HepG2 (cell line): ENCODE results near the gene TBL2. TPM values are rescaled to one million over a fixed set of nuclear protein-coding genes. Genes with fewer than 3 reads are reported as not detected.

Source experiments
- BRD4 ChIP-seq: sonication (generic); formaldehyde crosslinking; IDR thresholded peaks from 2 replicates; pipeline ENCODE4 v1.4.0; 2020; ENCODE audit warnings: missing genetic modification reagents
- GATAD2A ChIP-seq: IDR thresholded peaks from 2 replicates; pipeline ENCODE4 v1.6.1; 2016
- HES4 ChIP-seq: sonication (generic); formaldehyde crosslinking; IDR thresholded peaks from 2 replicates; pipeline ENCODE4 v1.9.0; 2021; ENCODE audit warnings: mild to moderate bottlenecking, missing genetic modification reagents, borderline replicate concordance
- IRX3 ChIP-seq: sonication (generic); formaldehyde crosslinking; IDR thresholded peaks from 2 replicates; pipeline ENCODE4 v1.8.1; 2023; ENCODE audit warnings: mild to moderate bottlenecking, low read depth, missing genetic modification reagents, borderline replicate concordance
- JUND ChIP-seq: sonication (generic); formaldehyde crosslinking; IDR thresholded peaks from 2 replicates; pipeline ENCODE4 v1.8.0; 2022; ENCODE audit warnings: mild to moderate bottlenecking, missing genetic modification reagents
- KAT7 ChIP-seq: IDR thresholded peaks from 2 replicates; pipeline ENCODE4 v1.6.1; 2018; ENCODE audit warnings: borderline replicate concordance, missing compliant biosample characterization
- KMT2A ChIP-seq: sonication (generic); formaldehyde crosslinking; IDR thresholded peaks from 2 replicates; pipeline ENCODE4 v1.4.0; 2020; ENCODE audit warnings: missing genetic modification reagents
- MAFF ChIP-seq: IDR thresholded peaks from 2 replicates; pipeline ENCODE4 v1.6.1; 2011; ENCODE audit warnings: low read depth, low read length, improper control_type of control experiment
- NFE2L2 ChIP-seq: fragments of 150-350 bp; IDR thresholded peaks from 2 replicates; pipeline ENCODE4 v1.6.1; 2014; ENCODE audit warnings: low read length
- NR2F6 ChIP-seq, 2 experiments: IDR thresholded peaks; 2 replicates each; pipeline ENCODE4 v1.6.1; 2016; ENCODE audit warnings: antibody characterized with exemption in 1 of 2, mild to moderate bottlenecking in 1 of 2
- NR3C1 ChIP-seq: sonication (generic); formaldehyde crosslinking; IDR thresholded peaks from 2 replicates; pipeline ENCODE4 v1.4.0; 2020; ENCODE audit warnings: missing genetic modification reagents
- PCBP2 ChIP-seq: fragments of 200-400 bp; formaldehyde crosslinking; optimal IDR thresholded peaks from 2 replicates; pipeline ENCODE3; 2018; ENCODE audit warnings: low read length, low read depth; ENCODE audit not compliant: poor library complexity, severe bottlenecking
- POLR2AphosphoS5 ChIP-seq: IDR thresholded peaks from 2 replicates; pipeline ENCODE4 v1.6.1; 2012; ENCODE audit warnings: low read depth, low read length
- PRMT3 ChIP-seq: sonication (generic); formaldehyde crosslinking; IDR thresholded peaks from 2 replicates; pipeline ENCODE4 v1.8.1; 2022; ENCODE audit warnings: low read depth, mild to moderate bottlenecking, moderate library complexity, missing genetic modification reagents, borderline replicate concordance
- SALL2 ChIP-seq: sonication (generic); formaldehyde crosslinking; IDR thresholded peaks from 2 replicates; pipeline ENCODE4 v1.8.1; 2023; ENCODE audit warnings: mild to moderate bottlenecking, missing genetic modification reagents, inconsistent platforms
- SETDB1 ChIP-seq: sonication (generic); formaldehyde crosslinking; IDR thresholded peaks from 2 replicates; pipeline ENCODE4 v1.5.1; 2020; ENCODE audit warnings: missing genetic modification reagents, mild to moderate bottlenecking, borderline replicate concordance
- SRF ChIP-seq: IDR thresholded peaks from 2 replicates; pipeline ENCODE4 v1.6.1; 2011; ENCODE audit warnings: mild to moderate bottlenecking, low read depth, low read length, moderate library complexity
- TGIF2 ChIP-seq: IDR thresholded peaks from 2 replicates; pipeline ENCODE4 v1.6.1; 2016; ENCODE audit warnings: control low read depth, missing compliant biosample characterization
- TOE1 ChIP-seq: sonication (generic); formaldehyde crosslinking; IDR thresholded peaks from 2 replicates; pipeline ENCODE4 v1.4.0; 2020; ENCODE audit warnings: mild to moderate bottlenecking, missing genetic modification reagents
- XRCC5 ChIP-seq: fragments of 200-400 bp; formaldehyde crosslinking; optimal IDR thresholded peaks from 2 replicates; pipeline ENCODE3; 2017; ENCODE audit warnings: mild to moderate bottlenecking, low read length
- ZFY ChIP-seq: sonication (generic); formaldehyde crosslinking; IDR thresholded peaks from 2 replicates; pipeline ENCODE4 v1.4.0; 2020; ENCODE audit warnings: missing genetic modification reagents
- ZKSCAN5 ChIP-seq: sonication (generic); formaldehyde crosslinking; IDR thresholded peaks from 2 replicates; pipeline ENCODE4 v1.5.1; 2020; ENCODE audit warnings: mild to moderate bottlenecking, missing genetic modification reagents
- ZNF337 ChIP-seq: sonication (generic); formaldehyde crosslinking; IDR thresholded peaks from 2 replicates; pipeline ENCODE4 v1.5.1; 2020; ENCODE audit warnings: missing genetic modification reagents, low read depth, mild to moderate bottlenecking, borderline replicate concordance
- ZNF543 ChIP-seq: sonication (generic); formaldehyde crosslinking; IDR thresholded peaks from 2 replicates; pipeline ENCODE4 v1.4.0; 2020; ENCODE audit warnings: mild to moderate bottlenecking, missing genetic modification reagents
- ZNF605 ChIP-seq: sonication (generic); formaldehyde crosslinking; IDR thresholded peaks from 2 replicates; pipeline ENCODE4 v1.8.0; 2022; ENCODE audit warnings: mild to moderate bottlenecking, missing genetic modification reagents
- ZNF670 ChIP-seq: sonication (generic); formaldehyde crosslinking; IDR thresholded peaks from 2 replicates; pipeline ENCODE4 v1.8.0; 2022; ENCODE audit warnings: mild to moderate bottlenecking, missing genetic modification reagents, borderline replicate concordance
- ZNF788 ChIP-seq: sonication (generic); formaldehyde crosslinking; IDR thresholded peaks from 2 replicates; pipeline ENCODE4 v1.5.0; 2020; ENCODE audit warnings: mild to moderate bottlenecking, missing genetic modification reagents, borderline replicate concordance
- ZSCAN29 ChIP-seq: sonication (generic); formaldehyde crosslinking; conservative IDR thresholded peaks from 2 replicates; pipeline ENCODE4 v1.4.0; 2020; ENCODE audit warnings: mild to moderate bottlenecking, missing genetic modification reagents
- polyA plus RNA-seq, 8 experiments: library from polyadenylated mRNA; depleted of rRNA in 3 of 8; stranded (reverse) in 7 of 8; unstranded in 1 of 8; fragments of >200 nt; fragmentation: Illumina TruSeq in 4 of 8; extraction: Trizol in 4 of 8; gene quantifications; 2 replicates each; pipeline versions ENCODE4 v1.2.1 to v1.2.3, GENCODE V29; 2011 to 2016; ENCODE audit warnings: low read depth in 4 of 8, missing spikeins in 1 of 8, mixed read lengths in 1 of 8; ENCODE audit not compliant: insufficient read depth in 1 of 8
- total RNA-seq, 5 experiments: library from RNA; depleted of rRNA; stranded (reverse); fragments of >200 nt; fragmentation: Illumina TruSeq; extraction: Trizol; gene quantifications; 2 replicates each; pipeline ENCODE4 v1.2.3, GENCODE V29; 2016; ENCODE audit warnings: low read depth in 1 of 5
- TF ChIP-seq, protein P1 (sequence below): sonication (generic); formaldehyde crosslinking; IDR thresholded peaks from 2 replicates; pipeline ENCODE4 v1.5.0; 2020; ENCODE audit warnings: missing genetic modification reagents
- TF ChIP-seq, protein P2 (sequence below): sonication (generic); formaldehyde crosslinking; IDR thresholded peaks from 2 replicates; pipeline ENCODE4 v1.9.0; 2021; ENCODE audit warnings: missing genetic modification reagents, mild to moderate bottlenecking, borderline replicate concordance
- TF ChIP-seq, protein P3 (sequence below): sonication (generic); formaldehyde crosslinking; IDR thresholded peaks from 2 replicates; pipeline ENCODE4 v1.4.0; 2020; ENCODE audit warnings: missing genetic modification reagents

TBL2 gene
- total and polyA plus RNA-seq, 2 of the 13 experiments (the other 11 are each of a cell fraction or from before 2014, with no cell fraction given): 43.4 to 47.2 TPM

DNA sequence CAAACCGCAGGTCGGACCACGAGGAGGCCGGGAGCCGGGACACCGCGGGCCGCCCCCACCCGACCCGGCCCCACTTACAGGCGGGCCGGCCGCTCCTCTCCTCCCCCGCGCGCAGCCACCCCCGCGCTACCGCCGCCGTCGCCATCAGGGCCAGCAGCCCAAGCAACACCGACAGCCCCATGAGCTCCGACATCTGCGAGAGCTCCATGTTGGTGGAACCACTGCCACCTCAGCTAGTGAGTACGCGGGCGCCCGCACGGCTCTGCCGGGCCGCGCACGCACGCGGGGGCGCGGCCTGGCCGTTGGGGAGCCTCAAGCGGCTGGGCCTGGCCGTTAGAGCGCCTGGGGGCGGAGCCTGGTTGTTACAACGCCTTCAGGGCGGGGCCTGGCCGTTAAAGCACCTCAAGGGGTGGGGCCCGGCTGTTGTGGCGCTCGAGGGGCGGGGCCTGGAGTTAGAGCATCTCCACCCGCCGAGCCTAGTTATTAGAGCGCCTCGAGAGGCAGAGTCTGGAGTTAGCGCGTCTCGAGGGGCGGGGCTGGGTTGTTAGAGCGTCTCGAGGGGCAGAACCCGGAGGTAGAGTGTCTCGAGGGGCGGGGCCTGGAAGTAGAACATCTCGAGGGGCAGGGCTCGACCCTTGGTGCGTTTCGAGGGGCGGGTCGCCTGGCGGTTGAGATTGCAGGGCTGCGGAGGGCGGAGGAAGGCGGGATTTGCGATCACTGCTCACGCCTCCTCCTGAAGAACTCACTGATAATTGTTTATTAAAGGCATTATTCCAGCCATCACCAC is at the start of gene TBL2 (continued):
- TF ChIP-seq, protein P1, sequence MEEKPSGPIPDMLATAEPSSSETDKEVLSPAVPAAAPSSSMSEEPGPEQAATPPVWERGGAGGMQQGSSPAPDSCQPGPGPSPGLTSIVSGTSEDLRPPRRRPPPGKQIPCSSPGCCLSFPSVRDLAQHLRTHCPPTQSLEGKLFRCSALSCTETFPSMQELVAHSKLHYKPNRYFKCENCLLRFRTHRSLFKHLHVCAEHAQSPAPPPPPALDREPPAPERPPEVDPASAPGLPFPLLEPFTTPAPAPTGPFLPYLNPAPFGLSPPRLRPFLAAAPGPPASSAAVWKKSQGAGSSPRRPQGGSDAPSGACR (CRISPR knock-in tag): no peak
- TF ChIP-seq HES4 (CRISPR knock-in tag) (0 out of 2 replicates have a peak, but pooled peaks have one; percentile 25), KMT2A (CRISPR knock-in tag) (no peak; the same call in 1 of the 2 replicates), XRCC5 (no peak), SRF (no peak), NFE2L2 (no peak), SETDB1 (CRISPR knock-in tag) (no peak), IRX3 (CRISPR knock-in tag) (no peak), GATAD2A (no peak), KAT7 (CRISPR knock-in tag) (no peak; the same call in 1 of the 2 replicates), ZNF788 (no peak), TOE1 (no peak), ZNF543 (CRISPR knock-in tag) (no peak), PCBP2 (no peak), ZNF605 (0 out of 2 replicates have a peak, but pooled peaks have one; percentile 9), POLR2AphosphoS5 (peak; percentile 93), JUND (CRISPR knock-in tag) (no peak), SALL2 (CRISPR knock-in tag) (peak; percentile 85), ZNF670 (no peak), MAFF (no peak), TGIF2 (CRISPR knock-in tag) (no peak), BRD4 (peak; percentile 78), ZKSCAN5 (no peak), NR2F6 (IDR thresholded peaks at IDR 0.05) (no peak), NR2F6 (CRISPR knock-in tag; IDR thresholded peaks at IDR 0.05) (no peak; the same call in 1 of the 2 replicates), ZSCAN29 (CRISPR knock-in tag) (no peak), PRMT3 (CRISPR knock-in tag) (no peak), ZFY (peak; percentile 87), NR3C1 (no peak), ZNF337 (CRISPR knock-in tag) (no peak)
- TF ChIP-seq, protein P2, sequence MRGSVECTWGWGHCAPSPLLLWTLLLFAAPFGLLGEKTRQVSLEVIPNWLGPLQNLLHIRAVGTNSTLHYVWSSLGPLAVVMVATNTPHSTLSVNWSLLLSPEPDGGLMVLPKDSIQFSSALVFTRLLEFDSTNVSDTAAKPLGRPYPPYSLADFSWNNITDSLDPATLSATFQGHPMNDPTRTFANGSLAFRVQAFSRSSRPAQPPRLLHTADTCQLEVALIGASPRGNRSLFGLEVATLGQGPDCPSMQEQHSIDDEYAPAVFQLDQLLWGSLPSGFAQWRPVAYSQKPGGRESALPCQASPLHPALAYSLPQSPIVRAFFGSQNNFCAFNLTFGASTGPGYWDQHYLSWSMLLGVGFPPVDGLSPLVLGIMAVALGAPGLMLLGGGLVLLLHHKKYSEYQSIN: no peak
- TF ChIP-seq, protein P3, sequence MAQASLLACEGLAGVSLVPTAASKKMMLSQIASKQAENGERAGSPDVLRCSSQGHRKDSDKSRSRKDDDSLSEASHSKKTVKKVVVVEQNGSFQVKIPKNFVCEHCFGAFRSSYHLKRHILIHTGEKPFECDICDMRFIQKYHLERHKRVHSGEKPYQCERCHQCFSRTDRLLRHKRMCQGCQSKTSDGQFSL (CRISPR knock-in tag): no peak
